Keratinocyte (primary cell): Measurements from ENCODE around the gene ZNF385A. TPM values are rescaled to one million over a fixed set of nuclear protein-coding genes. Genes with fewer than 3 reads are reported as not detected.

ENCODE experiments used
- DNase-seq: peaks from one replicate; pipeline ENCODE4 v3.0.0-alpha.2; 2011; ENCODE audit warnings: low read depth, missing footprints, low spot score
- FAIRE-seq: peaks from 2 replicates; lab custom pipeline; 2011; peaks lifted over from hg19 to GRCh38; lab: Jason Lieb, UNC
- H2AFZ ChIP-seq: 2 replicates; pipeline ENCODE4 v1.6.0; 2012; ENCODE audit warnings: low read length, control low read depth, inconsistent platforms; ENCODE audit not compliant: control insufficient read depth
- H3K27ac ChIP-seq: 2 replicates; pipeline ENCODE4 v1.5.1; 2011; ENCODE audit warnings: low read length; ENCODE audit not compliant: control insufficient read depth, insufficient read depth
- H3K27me3 ChIP-seq: 3 replicates; pipeline ENCODE4 v1.6.0; 2011; ENCODE audit warnings: low read length; ENCODE audit not compliant: control insufficient read depth, insufficient read depth; ENCODE audit errors: extremely low read depth
- H3K36me3 ChIP-seq, 2 experiments: 2 replicates in 1 of 2; 3 replicates in 1 of 2; pipeline ENCODE4 v1.5.1; 2011; ENCODE audit warnings: low read length in 2 of 2, mild to moderate bottlenecking in 1 of 2; ENCODE audit not compliant: control insufficient read depth in 2 of 2, insufficient read depth in 2 of 2; ENCODE audit errors: extremely low read depth in 1 of 2
- H3K4me1 ChIP-seq: 3 replicates; pipeline ENCODE4 v1.5.1; 2011; ENCODE audit warnings: low read length; ENCODE audit not compliant: control insufficient read depth, insufficient read depth; ENCODE audit errors: extremely low read depth
- H3K4me2 ChIP-seq: 3 replicates; pipeline ENCODE4 v1.6.0; 2011; ENCODE audit warnings: low read depth, low read length; ENCODE audit not compliant: control insufficient read depth, insufficient read depth; ENCODE audit errors: extremely low read depth
- H3K4me3 ChIP-seq, 3 experiments: fragments of 200-600 bp in 1 of 3; sonication (generic) in 1 of 3; 2 replicates in 2 of 3; 3 replicates in 1 of 3; pipeline ENCODE4 v1.5.1; 2011 to 2016; ENCODE audit warnings: low read length in 3 of 3, mild to moderate bottlenecking in 3 of 3, control low read depth in 2 of 3, inconsistent platforms in 1 of 3, low read depth in 1 of 3, mixed read lengths in 1 of 3, mixed run types in 1 of 3, moderate library complexity in 1 of 3; ENCODE audit not compliant: control insufficient read depth in 2 of 3, insufficient read depth in 2 of 3; ENCODE audit errors: extremely low read depth in 1 of 3
- H3K79me2 ChIP-seq: 2 replicates; pipeline ENCODE4 v1.6.0; 2012; ENCODE audit warnings: low read length; ENCODE audit not compliant: control insufficient read depth, insufficient read depth
- H3K9ac ChIP-seq: 3 replicates; pipeline ENCODE4 v1.6.0; 2011; ENCODE audit warnings: low read length; ENCODE audit not compliant: control insufficient read depth, insufficient read depth; ENCODE audit errors: extremely low read depth
- H3K9me1 ChIP-seq: 3 replicates; pipeline ENCODE4 v1.6.0; 2011; ENCODE audit warnings: low read length; ENCODE audit not compliant: control insufficient read depth, insufficient read depth; ENCODE audit errors: extremely low read depth
- H3K9me3 ChIP-seq: 2 replicates; pipeline ENCODE4 v1.5.1; 2012; ENCODE audit warnings: low read depth, low read length; ENCODE audit not compliant: control insufficient read depth
- H4K20me1 ChIP-seq: 3 replicates; pipeline ENCODE4 v1.6.0; 2011; ENCODE audit warnings: low read length; ENCODE audit not compliant: control insufficient read depth, insufficient read depth; ENCODE audit errors: extremely low read depth
- CTCF ChIP-seq, 3 experiments: IDR thresholded peaks in 1 of 3; conservative IDR thresholded peaks in 1 of 3; optimal IDR thresholded peaks in 1 of 3; 2 replicates in 2 of 3; 3 replicates in 1 of 3; pipeline versions ENCODE3 to v1.5.1; 2011; ENCODE audit warnings: low read length in 3 of 3, mild to moderate bottlenecking in 3 of 3, moderate library complexity in 2 of 3, control low read depth in 1 of 3, inconsistent platforms in 1 of 3; ENCODE audit not compliant: insufficient read depth in 2 of 3; ENCODE audit errors: extremely low read depth in 1 of 3
- EZH2 ChIP-seq: IDR thresholded peaks from one replicate; pipeline ENCODE4 v1.6.1; 2012; ENCODE audit warnings: inconsistent platforms, mild to moderate bottlenecking, low read length, moderate library complexity
- dilution Hi-C: fragments of 300-500 bp; cut with MboI; formaldehyde crosslinking; loops from one replicate; pipeline ENCODE4 v1.7.0; 2020; ENCODE audit warnings: low sequenced_read_pairs; ENCODE audit not compliant: extremely low pct_ligation_motif_present
- polyA plus RNA-seq, 5 experiments: library from polyadenylated mRNA; depleted of rRNA in 3 of 5; stranded (reverse) in 3 of 5; stranded (forward) in 1 of 5; unstranded in 1 of 5; fragments of >200 nt; gene quantifications; 1 replicate in 1 of 5; 2 replicates in 3 of 5; 3 replicates in 1 of 5; pipeline versions ENCODE4 v1.2.1 to v1.2.3, GENCODE V29; 2011 to 2012; ENCODE audit warnings: missing spikeins in 2 of 5, low read depth in 1 of 5, low replicate concordance in 1 of 5
- small RNA-seq, 3 experiments: library from RNA; depleted of rRNA; stranded (forward); fragments of <200 nt; gene quantifications; one replicate each; pipeline ENCODE3, GENCODE V24; 2012; ENCODE audit warnings: low read depth in 3 of 3, low replicate concordance in 1 of 3; ENCODE audit not compliant: insufficient read length in 3 of 3

The ZNF385A gene
- polyA plus RNA-seq, 1 donor (not counting 4 experiments of a cell fraction or from before 2014, with no cell fraction given), result 11.4 TPM

GRCh38 chr12:54324617-54325441, 59.7 kb downstream of the ZNF385A start, which contains the start of gene COPZ1:
TSS of gene COPZ1 (plus strand) at chr12:54325131. CDS start at chr12:54325164, 33 bp downstream.
- H3K79me2 ChIP-seq, result peaks cover 23% of the 10 kb centered on the region
- H3K9me3 ChIP-seq, result no peaks in the 10 kb centered on the region
- peaks cover 5% of the 10 kb centered on the region for H3K4me1 ChIP-seq
- dilution Hi-C loops, result no loop called here
- H3K27me3 ChIP-seq, result no peaks in the 10 kb centered on the region
- FAIRE-seq (peak; percentile 81), DNase-seq (peak; percentile 99)
- H4K20me1 ChIP-seq, result no peaks in the 10 kb centered on the region
- peaks cover 3 to 4% of the 10 kb centered on the region in 2 experiments for H3K36me3 ChIP-seq
- H2AFZ ChIP-seq, result peak within 1 kb of the TSS; percentile 86
- H3K27ac ChIP-seq, result peak within 1 kb of the TSS; percentile 98
- H3K4me3 ChIP-seq, result peak within 1 kb of the TSS; percentile 78 to 99 (median 91)
- no peaks in the 10 kb centered on the region for H3K9me1 ChIP-seq
- H3K9ac ChIP-seq, result peak within 1 kb of the TSS; percentile 99
- peak within 1 kb of the TSS; percentile 94 for H3K4me2 ChIP-seq
- TF ChIP-seq CTCF (optimal IDR thresholded peaks at IDR 0.05 in 1 of 3, IDR thresholded peaks at IDR 0.05 in 1 of 3, conservative IDR thresholded peaks at IDR 0.05 in 1 of 3; ENCODE audit: extremely low read depth in 1 of 3, insufficient read depth in 2 of 3, low read length in 3 of 3) (peak; percentile 77 to 83 (median 81)), EZH2 (no peak)

- Histone ChIP-seq H3K4me1 (no peaks in the 10 kb centered on the region), H3K9me1 (no peaks in the 10 kb centered on the region), H4K20me1 (no peaks in the 10 kb centered on the region), H3K9ac (no peak overlapping the region), H3K4me2 (no peak overlapping the region), H2AFZ (no peak overlapping the region), H3K36me3 (no peaks in the 10 kb centered on the region), H3K27me3 (no peaks in the 10 kb centered on the region), H3K27ac (no peak overlapping the region), H3K4me3 (no peak overlapping the region), H3K79me2 (peaks cover 10% of the 10 kb centered on the region), H3K9me3 (no peaks in the 10 kb centered on the region)
- DNase-seq (no peak), FAIRE-seq (no peak)
- TF ChIP-seq CTCF (optimal IDR thresholded peaks at IDR 0.05 in 1 of 3, IDR thresholded peaks at IDR 0.05 in 1 of 3, conservative IDR thresholded peaks at IDR 0.05 in 1 of 3; ENCODE audit: extremely low read depth in 1 of 3, insufficient read depth in 2 of 3, low read length in 3 of 3) (no peak), EZH2 (no peak)
- dilution Hi-C loops, result no loop called here
These were observed 63.2 kb downstream of the ZNF385A start for GRCh38 chr12:54321363-54321762.

Small RNA genes within 50 kb of the gene (small RNA-seq; reads per million reads assigned to genes)
- gene MIR148B (141 to 6,276 (median 6,046) reads per million in 3 experiments), gene RN7SL744P (0 reads per million in 3 experiments)

Other genes starting within 250 kb of the ZNF385A start
- 38.6 to 45.3 TPM (median 39.6 TPM) in 3 replicates for gene SMUG1, start 195.7 kb downstream of the ZNF385A start, polyA plus RNA-seq
- gene CBX5, start 104.6 kb downstream of the ZNF385A start, polyA plus RNA-seq, result 15.5 to 25.8 TPM (median 23.3 TPM) in 3 replicates
- 269 to 1,061 TPM (median 583 TPM) in 3 replicates for gene HNRNPA1, start 104.0 kb downstream of the ZNF385A start, polyA plus RNA-seq
- gene NFE2, start 83.7 kb downstream of the ZNF385A start, polyA plus RNA-seq, result 0.09 to 0.42 TPM (median 0.25 TPM) in 3 replicates
- gene COPZ1, start 59.6 kb downstream of the ZNF385A start, polyA plus RNA-seq, result 208 to 280 TPM (median 237 TPM) in 3 replicates
- gene GPR84, start 20.2 kb downstream of the ZNF385A start, polyA plus RNA-seq, result 0.08 to 0.17 TPM (median 0.12 TPM) in 3 replicates
- gene ITGA5, start 34.5 kb upstream of the ZNF385A start, polyA plus RNA-seq, result 47.9 to 107 TPM (median 68.0 TPM) in 3 replicates
- 0.10 TPM in 1 of 3 replicates, not detected in the others for gene GTSF1, start 88.9 kb upstream of the ZNF385A start, polyA plus RNA-seq
- gene NCKAP1L, start 113.0 kb upstream of the ZNF385A start, polyA plus RNA-seq, result 0.03 TPM in 1 of 3 replicates, not detected in the others
- not detected in 3 replicates for gene PDE1B, start 164.9 kb upstream of the ZNF385A start, polyA plus RNA-seq
- not detected in 3 replicates for gene PPP1R1A, start 203.9 kb upstream of the ZNF385A start, polyA plus RNA-seq